ENCODE measurements around the gene REXO5.

Gene REXO5

DNA sequence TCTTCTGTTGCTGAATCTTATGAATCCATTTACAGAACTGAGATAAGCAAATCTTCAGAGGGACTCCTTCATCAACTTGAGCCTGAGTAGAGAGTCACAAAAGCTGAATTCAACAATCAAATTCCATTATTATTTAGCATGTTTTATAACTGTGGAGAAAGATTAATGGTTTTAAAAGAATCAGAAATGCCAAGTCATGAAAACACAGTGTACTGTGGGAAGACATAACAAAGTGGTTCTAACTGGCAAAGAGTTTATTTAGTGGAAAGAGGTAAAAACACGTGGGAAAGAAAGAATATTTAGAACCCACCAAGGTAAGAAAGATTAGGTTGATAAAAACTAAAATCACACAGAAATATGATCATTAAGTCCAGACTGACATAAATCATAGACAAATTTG, 5.0 kb upstream of the REXO5 start:
- TF ChIP-seq, protein P1, sequence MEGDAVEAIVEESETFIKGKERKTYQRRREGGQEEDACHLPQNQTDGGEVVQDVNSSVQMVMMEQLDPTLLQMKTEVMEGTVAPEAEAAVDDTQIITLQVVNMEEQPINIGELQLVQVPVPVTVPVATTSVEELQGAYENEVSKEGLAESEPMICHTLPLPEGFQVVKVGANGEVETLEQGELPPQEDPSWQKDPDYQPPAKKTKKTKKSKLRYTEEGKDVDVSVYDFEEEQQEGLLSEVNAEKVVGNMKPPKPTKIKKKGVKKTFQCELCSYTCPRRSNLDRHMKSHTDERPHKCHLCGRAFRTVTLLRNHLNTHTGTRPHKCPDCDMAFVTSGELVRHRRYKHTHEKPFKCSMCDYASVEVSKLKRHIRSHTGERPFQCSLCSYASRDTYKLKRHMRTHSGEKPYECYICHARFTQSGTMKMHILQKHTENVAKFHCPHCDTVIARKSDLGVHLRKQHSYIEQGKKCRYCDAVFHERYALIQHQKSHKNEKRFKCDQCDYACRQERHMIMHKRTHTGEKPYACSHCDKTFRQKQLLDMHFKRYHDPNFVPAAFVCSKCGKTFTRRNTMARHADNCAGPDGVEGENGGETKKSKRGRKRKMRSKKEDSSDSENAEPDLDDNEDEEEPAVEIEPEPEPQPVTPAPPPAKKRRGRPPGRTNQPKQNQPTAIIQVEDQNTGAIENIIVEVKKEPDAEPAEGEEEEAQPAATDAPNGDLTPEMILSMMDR (conservative IDR thresholded peaks at IDR 0.05) = no peak
- no peak overlapping the region for H3K27ac ChIP-seq

DNA sequence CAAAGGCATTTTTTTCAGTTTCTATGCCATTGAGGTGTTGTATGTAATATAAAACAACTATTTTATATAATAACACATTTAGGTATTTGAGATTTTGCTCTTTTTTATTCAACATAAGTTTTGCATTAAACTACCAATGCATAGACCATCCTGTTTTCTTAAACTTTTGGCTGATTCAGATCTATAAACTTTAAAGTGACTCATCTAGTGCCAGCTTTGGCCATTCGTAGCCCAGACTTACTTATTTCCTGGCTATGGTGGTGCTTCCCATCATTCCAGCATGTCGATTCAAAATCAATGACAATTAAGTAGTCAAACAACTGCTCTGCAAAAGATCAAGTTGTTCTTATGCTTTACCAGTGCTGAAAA, 3.2 kb upstream of the REXO5 start:
- H3K27ac ChIP-seq = no peak overlapping the region
- TF ChIP-seq, protein P1 (conservative IDR thresholded peaks at IDR 0.05) = no peak

DNA sequence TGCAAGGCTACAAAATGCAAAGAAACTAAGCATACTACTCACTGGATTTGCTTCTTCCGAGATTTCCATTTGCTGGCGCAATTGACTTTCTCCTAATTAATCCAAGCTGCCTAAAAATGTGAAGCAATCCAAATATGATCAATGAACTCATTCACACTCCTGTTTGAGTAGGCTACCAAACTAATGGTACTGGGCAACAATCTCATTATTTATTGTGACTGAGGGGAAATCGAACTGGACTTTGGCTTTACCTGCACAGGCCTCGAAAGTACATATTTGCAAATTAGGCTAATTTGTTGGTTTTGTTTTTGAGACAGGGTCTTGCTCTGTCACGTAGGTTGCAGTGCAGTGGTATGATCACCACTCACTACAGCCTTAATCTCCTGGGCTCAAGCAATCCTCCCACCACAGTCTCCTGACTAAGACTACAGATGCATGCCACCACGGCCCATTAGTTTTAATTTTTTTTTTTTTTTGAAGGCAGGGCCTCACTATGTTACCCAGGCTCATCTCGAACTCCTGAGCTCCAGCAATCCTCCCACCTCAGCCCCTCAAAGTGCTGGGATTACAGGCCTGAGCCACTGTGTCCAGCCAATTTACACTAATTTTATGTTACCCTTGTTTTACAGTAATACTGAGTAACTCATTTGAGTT, 2.6 kb upstream of the REXO5 start:
- TF ChIP-seq, protein P1 (conservative IDR thresholded peaks at IDR 0.05) = no peak
- H3K27ac ChIP-seq = no peak overlapping the region

DNA sequence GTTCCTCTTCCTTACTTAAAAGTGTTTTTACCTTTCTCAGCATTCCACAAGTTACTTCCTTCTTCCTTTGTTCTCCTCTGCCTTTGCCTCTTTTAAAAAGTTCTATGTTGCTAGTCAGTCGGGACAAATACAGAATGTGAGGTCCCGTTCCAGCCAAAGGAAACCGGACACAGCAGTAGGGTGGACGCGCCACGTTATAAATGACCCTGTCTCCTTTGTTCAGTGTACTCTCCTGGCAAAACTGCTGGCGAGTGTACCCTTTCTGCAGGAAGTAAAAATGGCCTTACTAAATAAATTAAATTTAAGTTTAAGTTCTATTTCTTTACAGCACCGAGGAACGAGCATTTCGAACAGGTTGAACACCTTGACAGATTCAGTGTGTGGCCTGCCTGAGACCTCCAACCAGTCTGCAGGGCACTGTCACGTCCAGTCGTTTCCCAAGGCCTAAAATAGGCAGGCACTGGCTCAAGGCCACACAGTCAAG, 601 bp upstream of the REXO5 start:
- H3K27ac ChIP-seq = peak overlapping the region; percentile 79

DNA sequence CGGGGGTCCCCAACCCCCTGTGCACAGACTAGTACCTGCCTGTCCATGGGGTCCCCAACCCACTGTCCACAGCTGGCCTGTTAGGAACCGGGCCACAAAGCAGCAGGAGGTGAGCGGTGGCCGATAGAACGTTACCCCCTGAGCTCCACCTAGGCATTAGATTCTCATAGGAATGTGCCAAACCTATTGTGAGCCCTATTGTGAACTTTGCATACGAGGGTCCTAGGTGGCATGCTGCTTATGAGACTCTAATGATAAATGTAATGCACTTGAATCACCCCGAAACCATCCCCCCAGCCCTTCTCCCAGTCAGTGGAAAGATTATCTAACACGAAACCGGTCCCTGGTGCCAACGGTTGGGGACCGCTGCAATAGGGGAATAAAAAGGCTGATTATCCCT, 1.5 kb downstream of the REXO5 start:
- TF ChIP-seq, protein P1 (conservative IDR thresholded peaks at IDR 0.05) = no peak
- H3K27ac ChIP-seq = no peak overlapping the region; the same call in 1 of the 2 replicates

DNA sequence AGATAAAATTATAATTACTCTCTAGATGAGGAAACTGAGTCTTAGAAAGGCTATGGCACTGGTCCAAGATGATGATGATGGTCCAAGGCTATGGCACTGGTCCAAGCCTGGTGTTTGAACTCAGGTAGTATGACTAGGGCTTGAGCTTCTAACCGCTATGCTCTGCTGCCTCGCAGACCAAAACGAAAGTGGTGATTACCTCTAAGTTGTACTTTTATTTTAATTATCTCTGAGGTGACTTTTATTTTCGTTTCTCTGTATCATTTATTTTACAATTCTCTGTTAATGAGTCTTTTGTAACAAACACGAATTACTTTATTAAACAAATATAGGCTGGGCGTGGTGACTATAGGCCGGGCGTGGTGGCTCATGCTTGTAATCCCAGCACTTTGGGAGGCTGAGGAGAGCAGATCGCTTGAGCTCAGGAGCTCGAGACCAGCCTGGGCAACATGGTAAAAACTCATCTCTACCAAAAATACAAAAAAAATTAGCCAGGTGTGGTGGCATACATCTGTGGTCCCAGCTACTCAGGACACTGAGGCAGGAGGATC, 5.6 kb downstream of the REXO5 start:
- H3K27ac ChIP-seq = no peak overlapping the region
- TF ChIP-seq, protein P1 (conservative IDR thresholded peaks at IDR 0.05) = no peak

DNA sequence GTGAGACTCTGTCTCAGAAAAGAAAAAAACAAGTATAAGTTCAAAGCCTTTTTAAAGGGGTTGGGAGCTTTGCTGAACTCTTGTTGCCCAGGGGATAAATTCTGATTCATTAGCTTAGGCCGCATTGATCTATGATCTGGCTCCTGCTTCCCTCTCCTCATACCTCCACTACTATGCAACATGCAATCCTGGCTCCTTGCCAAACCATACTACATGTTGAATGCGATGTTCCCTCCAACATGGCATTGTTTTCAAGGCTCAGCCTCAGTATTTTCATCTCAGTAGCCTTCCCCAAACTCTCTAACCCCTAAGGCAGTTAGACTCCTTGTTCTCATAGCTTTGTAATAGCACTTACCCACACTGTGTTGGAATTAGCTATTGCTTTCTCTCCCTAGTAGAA, 6.2 kb downstream of the REXO5 start:
- TF ChIP-seq, protein P1 (conservative IDR thresholded peaks at IDR 0.05) = no peak
- no peak overlapping the region for H3K27ac ChIP-seq

DNA sequence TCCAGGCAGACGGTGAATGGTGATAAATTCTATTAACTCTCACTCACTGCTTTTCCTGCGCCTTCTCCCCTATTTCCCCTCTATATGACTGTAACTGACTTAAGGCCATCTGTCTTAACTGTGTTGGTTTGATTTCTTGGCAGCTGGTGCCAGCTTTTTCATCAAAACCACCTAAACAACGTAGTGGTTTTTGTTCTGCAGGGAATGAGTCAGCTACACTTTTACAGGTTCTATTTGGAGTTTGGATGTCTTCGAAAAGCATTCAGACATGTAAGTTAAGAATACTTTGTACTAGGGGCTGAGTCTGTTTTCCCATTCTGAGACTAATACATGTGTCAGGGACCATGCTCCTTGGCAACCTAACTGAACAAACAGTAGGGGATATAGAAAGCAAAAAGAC, 8.5 kb downstream of the REXO5 start:
- TF ChIP-seq, protein P1 (conservative IDR thresholded peaks at IDR 0.05) = no peak

More for the DNA sequence above, 8.5 kb downstream of the REXO5 start:
- H3K27ac ChIP-seq = peak overlapping the region; percentile 36
